Type B pancreatic cell (in vitro differentiated cells): Measurements from ENCODE around the gene GNAI3. TPM values are rescaled to one million over a fixed set of nuclear protein-coding genes. Genes with fewer than 3 reads are reported as not detected.

ENCODE experiments used
- DNase-seq: peaks from one replicate; pipeline ENCODE4 v3.0.0; 2021; ENCODE audit warnings: mixed read lengths; ENCODE audit not compliant: unreplicated experiment; ENCODE audit errors: extremely low spot score
- H3K27ac Mint-ChIP-seq: 2 replicates; pipeline ENCODE4 v1.8.0; 2021; ENCODE audit warnings: mild to moderate bottlenecking, mixed read lengths
- H3K27me3 Mint-ChIP-seq: 2 replicates; pipeline ENCODE4 v1.8.0; 2021; ENCODE audit warnings: mixed read lengths
- H3K36me3 Mint-ChIP-seq: 2 replicates; pipeline ENCODE4 v1.8.0; 2021; ENCODE audit warnings: mixed read lengths
- H3K4me1 Mint-ChIP-seq: one replicate; pipeline ENCODE4 v1.8.0; 2021; ENCODE audit warnings: mixed read lengths; ENCODE audit not compliant: unreplicated experiment
- H3K4me3 Mint-ChIP-seq: 2 replicates; pipeline ENCODE4 v1.8.0; 2021; ENCODE audit warnings: mild to moderate bottlenecking, mixed read lengths
- H3K9me3 Mint-ChIP-seq: 2 replicates; pipeline ENCODE4 v1.8.0; 2021; ENCODE audit warnings: mixed read lengths
- total RNA-seq: library from RNA; stranded (reverse); gene quantifications from 2 replicates; pipeline ENCODE4 v1.2.1, GENCODE V29; 2021; ENCODE audit warnings: low replicate concordance
- TF ChIP-seq, protein P1 (sequence below): fragments of 200-600 bp; sonication (generic); conservative IDR thresholded peaks from 2 replicates; pipeline ENCODE4 v1.5.0; 2021; ENCODE audit warnings: antibody characterized with exemption, mild to moderate bottlenecking

Gene GNAI3
- total RNA-seq, 1 donor from 2014 or later = 8.9 TPM

DNA sequence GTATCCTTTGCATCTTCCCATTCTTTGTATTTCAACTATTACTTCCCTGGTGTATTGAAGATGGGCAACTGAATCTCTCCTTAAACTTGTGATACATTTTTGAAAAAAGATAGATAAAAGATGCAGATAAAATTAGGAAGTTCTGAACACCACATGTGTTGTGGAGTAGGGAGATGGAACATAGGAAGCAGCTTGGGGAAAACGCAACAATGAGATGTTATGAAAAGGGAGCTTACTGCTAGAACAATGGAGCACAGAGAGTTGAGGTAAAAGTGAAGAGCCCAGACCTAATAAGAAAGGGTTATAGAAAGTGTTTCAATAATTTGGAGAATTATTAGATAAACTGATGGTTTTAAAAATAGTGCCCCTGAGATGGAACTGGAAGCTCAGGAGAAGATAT, 20.9 kb downstream of the GNAI3 start:
- Mint-ChIP-seq H3K4me1 (peaks cover 26% of the 10 kb centered on the region), H3K36me3 (no peaks in the 10 kb centered on the region), H3K27ac (no peak overlapping the region), H3K4me3 (no peak overlapping the region), H3K9me3 (no peaks in the 10 kb centered on the region), H3K27me3 (no peaks in the 10 kb centered on the region)
- no peak for DNase-seq
- TF ChIP-seq, protein P1, sequence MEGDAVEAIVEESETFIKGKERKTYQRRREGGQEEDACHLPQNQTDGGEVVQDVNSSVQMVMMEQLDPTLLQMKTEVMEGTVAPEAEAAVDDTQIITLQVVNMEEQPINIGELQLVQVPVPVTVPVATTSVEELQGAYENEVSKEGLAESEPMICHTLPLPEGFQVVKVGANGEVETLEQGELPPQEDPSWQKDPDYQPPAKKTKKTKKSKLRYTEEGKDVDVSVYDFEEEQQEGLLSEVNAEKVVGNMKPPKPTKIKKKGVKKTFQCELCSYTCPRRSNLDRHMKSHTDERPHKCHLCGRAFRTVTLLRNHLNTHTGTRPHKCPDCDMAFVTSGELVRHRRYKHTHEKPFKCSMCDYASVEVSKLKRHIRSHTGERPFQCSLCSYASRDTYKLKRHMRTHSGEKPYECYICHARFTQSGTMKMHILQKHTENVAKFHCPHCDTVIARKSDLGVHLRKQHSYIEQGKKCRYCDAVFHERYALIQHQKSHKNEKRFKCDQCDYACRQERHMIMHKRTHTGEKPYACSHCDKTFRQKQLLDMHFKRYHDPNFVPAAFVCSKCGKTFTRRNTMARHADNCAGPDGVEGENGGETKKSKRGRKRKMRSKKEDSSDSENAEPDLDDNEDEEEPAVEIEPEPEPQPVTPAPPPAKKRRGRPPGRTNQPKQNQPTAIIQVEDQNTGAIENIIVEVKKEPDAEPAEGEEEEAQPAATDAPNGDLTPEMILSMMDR = no peak

DNA sequence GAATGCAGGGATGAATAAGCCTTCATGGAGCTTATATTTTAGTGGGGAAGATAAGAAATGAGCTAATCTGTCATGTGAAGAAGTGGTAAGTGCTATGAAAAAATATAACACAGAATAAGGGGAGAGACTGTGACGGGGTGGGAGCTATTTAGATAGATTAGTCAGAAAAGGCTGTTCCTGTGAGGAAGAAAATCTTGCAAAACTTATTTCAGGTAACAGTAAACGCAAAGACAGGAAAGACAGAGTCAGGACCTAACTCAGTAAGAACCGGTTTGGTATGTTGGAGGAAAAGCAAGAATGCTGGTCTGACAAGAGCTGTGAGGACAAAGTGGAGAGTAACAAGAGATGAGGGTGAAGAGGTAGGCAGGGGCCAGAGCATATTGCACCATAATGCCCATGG, 22.0 kb downstream of the GNAI3 start:
- Mint-ChIP-seq H3K9me3 (no peaks in the 10 kb centered on the region), H3K27me3 (no peaks in the 10 kb centered on the region), H3K27ac (no peak overlapping the region), H3K36me3 (peaks cover 8% of the 10 kb centered on the region), H3K4me3 (no peak overlapping the region), H3K4me1 (peaks cover 23% of the 10 kb centered on the region)
- DNase-seq = no peak
- TF ChIP-seq, protein P1 = no peak

DNA sequence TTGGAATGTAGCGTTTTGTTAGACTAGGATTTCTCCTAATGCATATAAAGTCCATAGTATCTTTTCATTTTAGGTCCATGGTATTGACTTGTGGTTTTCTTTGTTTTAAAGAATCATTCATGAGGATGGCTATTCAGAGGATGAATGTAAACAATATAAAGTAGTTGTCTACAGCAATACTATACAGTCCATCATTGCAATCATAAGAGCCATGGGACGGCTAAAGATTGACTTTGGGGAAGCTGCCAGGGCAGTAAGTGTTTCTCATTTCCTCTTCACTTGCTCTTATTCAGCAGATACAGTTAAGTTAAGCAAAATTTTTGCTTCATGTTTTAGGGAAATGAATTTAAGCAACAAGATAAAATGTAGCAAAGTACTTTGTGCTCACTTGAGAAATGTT, 25.4 kb downstream of the GNAI3 start:
- no peak overlapping the region for H3K27ac Mint-ChIP-seq
- H3K36me3 Mint-ChIP-seq = peaks cover 15% of the 10 kb centered on the region
- peaks cover 10% of the 10 kb centered on the region for H3K4me1 Mint-ChIP-seq
- DNase-seq = no peak
- H3K27me3 Mint-ChIP-seq = no peaks in the 10 kb centered on the region
- TF ChIP-seq, protein P1 = no peak
- H3K9me3 Mint-ChIP-seq = no peaks in the 10 kb centered on the region
- H3K4me3 Mint-ChIP-seq = no peak overlapping the region

DNA sequence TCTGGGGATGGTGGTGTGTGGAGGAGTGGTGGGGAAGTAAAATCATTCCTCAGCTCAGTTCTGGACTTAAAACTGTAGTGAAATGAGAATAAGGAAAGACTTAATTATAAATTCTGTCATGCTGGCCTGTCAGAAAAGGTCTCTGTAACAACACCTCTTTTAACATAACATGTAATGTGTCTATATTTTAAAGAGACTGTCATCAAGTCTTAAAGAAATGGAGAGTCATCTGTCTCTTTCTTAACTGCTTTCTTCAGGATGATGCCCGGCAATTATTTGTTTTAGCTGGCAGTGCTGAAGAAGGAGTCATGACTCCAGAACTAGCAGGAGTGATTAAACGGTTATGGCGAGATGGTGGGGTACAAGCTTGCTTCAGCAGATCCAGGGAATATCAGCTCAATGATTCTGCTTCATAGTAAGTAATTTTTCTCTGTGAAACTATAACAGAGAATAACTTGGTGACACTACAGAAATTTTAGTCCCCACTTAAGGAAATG, 30.6 kb downstream of the GNAI3 start:
- no peaks in the 10 kb centered on the region for H3K9me3 Mint-ChIP-seq
- no peak overlapping the region for H3K4me3 Mint-ChIP-seq
- no peaks in the 10 kb centered on the region for H3K27me3 Mint-ChIP-seq
- TF ChIP-seq, protein P1 = no peak
- no peak overlapping the region for H3K27ac Mint-ChIP-seq
- peaks cover 39% of the 10 kb centered on the region for H3K36me3 Mint-ChIP-seq
- DNase-seq = no peak
- no peaks in the 10 kb centered on the region for H3K4me1 Mint-ChIP-seq

DNA sequence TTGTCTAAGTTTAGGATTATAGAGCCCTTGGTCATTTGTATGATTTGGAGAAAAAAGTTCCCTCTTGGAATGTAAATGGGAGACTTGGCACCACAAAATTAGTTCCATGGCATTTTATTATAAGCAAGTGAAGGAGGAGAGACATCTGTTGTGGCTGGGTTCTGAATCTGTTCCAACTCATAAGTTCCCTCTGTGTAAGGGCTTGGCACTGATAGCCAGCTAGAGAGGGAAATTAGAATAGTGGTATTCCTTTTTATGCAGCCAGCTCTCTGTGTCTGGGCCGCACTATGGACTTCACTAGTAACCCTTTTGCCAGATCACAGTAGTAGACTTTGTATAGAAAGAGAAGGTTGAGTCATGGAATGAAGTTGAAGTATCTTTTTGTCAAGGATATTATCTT, 31.1 kb downstream of the GNAI3 start:
- H3K9me3 Mint-ChIP-seq = no peaks in the 10 kb centered on the region
- TF ChIP-seq, protein P1 = no peak

DNA sequence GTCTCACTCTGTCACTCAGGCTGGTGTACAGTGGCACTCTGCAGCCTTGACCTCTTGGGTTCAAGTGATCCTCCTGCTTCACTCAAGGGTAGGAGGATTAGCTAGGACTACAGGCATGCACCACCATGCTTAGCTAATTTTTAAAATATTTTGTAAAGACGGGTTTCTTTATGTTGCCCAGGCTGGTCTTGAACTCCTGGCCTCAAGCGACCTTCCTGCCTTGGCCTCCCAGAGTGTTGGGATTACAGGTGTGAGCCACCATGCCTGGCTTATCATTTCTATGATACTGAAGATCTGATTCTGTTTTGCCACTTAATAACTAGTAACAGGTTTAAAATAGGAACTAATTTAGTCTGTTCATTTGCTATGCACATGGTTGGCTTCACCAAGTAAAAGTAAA, 33.6 kb downstream of the GNAI3 start:
- Mint-ChIP-seq H3K4me3 (no peak overlapping the region), H3K36me3 (peaks cover 45% of the 10 kb centered on the region), H3K27me3 (no peaks in the 10 kb centered on the region), H3K27ac (no peak overlapping the region), H3K9me3 (no peaks in the 10 kb centered on the region), H3K4me1 (no peaks in the 10 kb centered on the region)
- DNase-seq = no peak
- TF ChIP-seq, protein P1 = no peak

More for the DNA sequence above, 31.1 kb downstream of the GNAI3 start:
- Mint-ChIP-seq H3K4me3 (no peak overlapping the region), H3K27me3 (no peaks in the 10 kb centered on the region), H3K36me3 (peaks cover 40% of the 10 kb centered on the region), H3K27ac (no peak overlapping the region), H3K4me1 (no peaks in the 10 kb centered on the region)
- no peak for DNase-seq
